ENCODE data around the gene GALNTL6.

DNA sequence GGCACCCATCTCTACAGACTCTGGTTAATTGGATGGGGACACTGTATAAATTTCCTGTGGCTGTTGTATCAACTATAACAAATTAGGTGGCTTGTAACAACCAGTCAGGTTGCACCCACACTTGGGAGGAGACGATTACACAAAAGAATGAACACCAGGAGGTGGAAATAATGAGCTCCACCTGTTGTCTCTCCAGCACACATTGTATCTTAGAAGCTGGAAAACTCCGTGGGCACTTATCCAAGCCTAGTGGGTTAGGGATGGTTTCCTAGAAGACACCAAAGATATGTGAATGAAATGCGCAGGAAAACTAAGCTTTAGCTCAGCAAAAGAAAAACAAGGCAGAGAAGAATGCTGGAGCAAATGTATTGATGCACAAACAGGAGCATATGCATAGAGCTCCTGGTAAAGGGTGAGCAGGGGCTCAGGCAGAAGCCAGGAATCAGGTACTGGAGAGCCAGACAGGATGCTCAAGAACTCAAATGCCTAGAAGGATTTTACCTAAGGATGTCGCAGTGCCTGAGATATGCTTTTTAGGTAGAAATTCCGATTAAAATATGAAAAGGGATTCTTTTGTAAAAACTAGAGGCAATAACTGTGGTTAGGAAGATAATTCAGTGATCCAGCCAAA lies 111.7 kb downstream of the GALNTL6 start:
- no peak for TF ChIP-seq EZH2 (IDR thresholded peaks at IDR 0.05; ENCODE audit: low read depth)
- TF ChIP-seq, protein P1, sequence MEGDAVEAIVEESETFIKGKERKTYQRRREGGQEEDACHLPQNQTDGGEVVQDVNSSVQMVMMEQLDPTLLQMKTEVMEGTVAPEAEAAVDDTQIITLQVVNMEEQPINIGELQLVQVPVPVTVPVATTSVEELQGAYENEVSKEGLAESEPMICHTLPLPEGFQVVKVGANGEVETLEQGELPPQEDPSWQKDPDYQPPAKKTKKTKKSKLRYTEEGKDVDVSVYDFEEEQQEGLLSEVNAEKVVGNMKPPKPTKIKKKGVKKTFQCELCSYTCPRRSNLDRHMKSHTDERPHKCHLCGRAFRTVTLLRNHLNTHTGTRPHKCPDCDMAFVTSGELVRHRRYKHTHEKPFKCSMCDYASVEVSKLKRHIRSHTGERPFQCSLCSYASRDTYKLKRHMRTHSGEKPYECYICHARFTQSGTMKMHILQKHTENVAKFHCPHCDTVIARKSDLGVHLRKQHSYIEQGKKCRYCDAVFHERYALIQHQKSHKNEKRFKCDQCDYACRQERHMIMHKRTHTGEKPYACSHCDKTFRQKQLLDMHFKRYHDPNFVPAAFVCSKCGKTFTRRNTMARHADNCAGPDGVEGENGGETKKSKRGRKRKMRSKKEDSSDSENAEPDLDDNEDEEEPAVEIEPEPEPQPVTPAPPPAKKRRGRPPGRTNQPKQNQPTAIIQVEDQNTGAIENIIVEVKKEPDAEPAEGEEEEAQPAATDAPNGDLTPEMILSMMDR (conservative IDR thresholded peaks at IDR 0.05), result no peak
